Esophagus muscularis mucosa (tissue), 3 donors: ENCODE measurements around the gene LIPC.

Source experiments
- POLR2A ChIP-seq: fragments of 450-650 bp; IDR thresholded peaks from one replicate; pipeline ENCODE4 v1.6.1; 2017; ENCODE audit warnings: antibody characterized with exemption, moderate library complexity, mild to moderate bottlenecking, low read depth
- POLR2AphosphoS5 ChIP-seq, 2 donors: sonication (generic); formaldehyde crosslinking; IDR thresholded peaks; one replicate each; pipeline ENCODE4 v1.6.1; 2017; ENCODE audit warnings: antibody characterized with exemption in 2 of 2
- TF ChIP-seq, protein P1 (sequence below), 3 experiments: fragments of 200-600 bp in 2 of 3; fragments of 450-650 bp in 1 of 3; sonication (generic) in 2 of 3; IDR thresholded peaks; one replicate each; pipeline ENCODE4 v1.5.1; 2017 to 2019; ENCODE audit warnings: antibody characterized with exemption in 3 of 3, mild to moderate bottlenecking in 2 of 3, moderate library complexity in 1 of 3

DNA sequence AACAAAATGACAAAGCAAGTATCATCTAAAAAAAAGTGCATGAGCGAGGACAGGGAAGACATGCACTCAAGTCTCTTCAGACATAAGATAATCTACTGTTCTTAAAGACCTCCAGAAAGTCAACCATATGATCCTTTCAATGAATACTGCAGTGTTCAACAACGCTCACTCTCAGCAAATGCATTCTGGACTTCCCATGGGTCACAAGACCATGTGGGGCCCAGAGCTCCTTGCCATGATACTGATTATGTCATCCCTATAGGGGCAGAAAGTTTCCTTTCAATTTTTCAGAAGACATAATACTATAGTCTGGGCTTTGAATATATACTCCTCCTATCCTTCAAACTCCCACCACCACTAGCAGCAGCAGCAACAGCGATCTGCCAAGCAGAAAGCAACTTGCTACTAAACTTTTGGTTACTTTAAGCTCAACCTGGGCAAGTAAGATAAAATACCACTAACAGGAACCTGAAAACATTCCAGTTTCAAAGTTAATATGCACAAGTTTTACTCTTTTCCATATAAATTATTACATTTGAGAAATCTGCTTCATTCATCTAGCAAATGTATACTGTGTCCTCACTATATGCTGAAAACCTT lies 174.2 kb downstream of the LIPC start:
- TF ChIP-seq, protein P1, sequence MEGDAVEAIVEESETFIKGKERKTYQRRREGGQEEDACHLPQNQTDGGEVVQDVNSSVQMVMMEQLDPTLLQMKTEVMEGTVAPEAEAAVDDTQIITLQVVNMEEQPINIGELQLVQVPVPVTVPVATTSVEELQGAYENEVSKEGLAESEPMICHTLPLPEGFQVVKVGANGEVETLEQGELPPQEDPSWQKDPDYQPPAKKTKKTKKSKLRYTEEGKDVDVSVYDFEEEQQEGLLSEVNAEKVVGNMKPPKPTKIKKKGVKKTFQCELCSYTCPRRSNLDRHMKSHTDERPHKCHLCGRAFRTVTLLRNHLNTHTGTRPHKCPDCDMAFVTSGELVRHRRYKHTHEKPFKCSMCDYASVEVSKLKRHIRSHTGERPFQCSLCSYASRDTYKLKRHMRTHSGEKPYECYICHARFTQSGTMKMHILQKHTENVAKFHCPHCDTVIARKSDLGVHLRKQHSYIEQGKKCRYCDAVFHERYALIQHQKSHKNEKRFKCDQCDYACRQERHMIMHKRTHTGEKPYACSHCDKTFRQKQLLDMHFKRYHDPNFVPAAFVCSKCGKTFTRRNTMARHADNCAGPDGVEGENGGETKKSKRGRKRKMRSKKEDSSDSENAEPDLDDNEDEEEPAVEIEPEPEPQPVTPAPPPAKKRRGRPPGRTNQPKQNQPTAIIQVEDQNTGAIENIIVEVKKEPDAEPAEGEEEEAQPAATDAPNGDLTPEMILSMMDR (IDR thresholded peaks at IDR 0.05), result no peak
- TF ChIP-seq POLR2AphosphoS5 (IDR thresholded peaks at IDR 0.05) (no peak), POLR2A (no peak)
